NT2/D1 (cell line): ENCODE measurements around the gene FHDC1.

Experiments used
- SUZ12 ChIP-seq: IDR thresholded peaks from 2 replicates; pipeline ENCODE4 v1.6.1; 2011; ENCODE audit not compliant: insufficient read length, insufficient read depth; ENCODE audit errors: extremely low read depth
- YY1 ChIP-seq: IDR thresholded peaks from 2 replicates; pipeline ENCODE4 v1.6.1; 2011; ENCODE audit not compliant: insufficient read length, insufficient read depth
- ZNF274 ChIP-seq: IDR thresholded peaks from 2 replicates; pipeline ENCODE4 v1.6.1; 2011; ENCODE audit warnings: mild to moderate bottlenecking, low read depth, low read length

GRCh38 chr4:152989554-152989970 is 53.4 kb downstream of the FHDC1 start:
- TF ChIP-seq YY1 (no peak), SUZ12 (no peak), ZNF274 (no peak)
